Prostate gland (tissue), 2 donors: Measurements from ENCODE around the gene TMEM11. TPM values are rescaled to one million over a fixed set of nuclear protein-coding genes. Genes with fewer than 3 reads are reported as not detected.

Experiments
- DNase-seq: peaks from one replicate; pipeline ENCODE4 v3.0.0-alpha.2; 2019; ENCODE audit warnings: low spot score
- H3K27ac ChIP-seq, 2 donors: fragments of 200-600 bp; sonication (generic); 2 replicates each; pipeline ENCODE4 v1.5.1; 2017 to 2019
- H3K27me3 ChIP-seq: fragments of 200-600 bp; sonication (generic); replicated peaks from 2 replicates; pipeline ENCODE4 v1.5.1; 2019; ENCODE audit not compliant: insufficient read depth
- H3K36me3 ChIP-seq, 2 donors: fragments of 200-600 bp; sonication (generic); 1 replicate in 1 of 2; 2 replicates in 1 of 2; pipeline versions ENCODE4 v1.5.1 to v1.8.1; 2017 to 2019
- H3K4me1 ChIP-seq: fragments of 200-600 bp; sonication (generic); replicated peaks from 2 replicates; pipeline ENCODE4 v1.5.1; 2019
- H3K4me3 ChIP-seq, 2 donors: fragments of 200-600 bp; sonication (generic); 2 replicates each; pipeline ENCODE4 v1.5.1; 2017 to 2019
- H3K9me3 ChIP-seq: fragments of 200-600 bp; sonication (generic); 2 replicates; pipeline ENCODE4 v1.5.1; 2017
- CTCF ChIP-seq, 4 experiments: fragments of 200-600 bp in 2 of 4; fragments of 450-650 bp in 2 of 4; sonication (generic) in 2 of 4; IDR thresholded peaks; 1 replicate in 3 of 4; 2 replicates in 1 of 4; pipeline ENCODE4 v1.5.1; 2016 to 2019; ENCODE audit warnings: antibody characterized with exemption in 4 of 4, mild to moderate bottlenecking in 2 of 4, moderate library complexity in 2 of 4
- POLR2A ChIP-seq: fragments of 450-650 bp; IDR thresholded peaks from one replicate; pipeline ENCODE4 v1.6.1; 2016; ENCODE audit warnings: antibody characterized with exemption, mild to moderate bottlenecking
- POLR2AphosphoS5 ChIP-seq: sonication (generic); formaldehyde crosslinking; IDR thresholded peaks from one replicate; pipeline ENCODE4 v1.6.1; 2017; ENCODE audit warnings: antibody characterized with exemption
- WGBS: methylation state at CpG from one replicate; pipeline ENCODE4 v1.1.5; 2018; 5-methylcytosine and 5-hydroxymethylcytosine counted together
- intact Hi-C: fragments of 100-400 bp; cut with DNase I; formaldehyde crosslinking; loops from one replicate; pipeline ENCODE4 v1.14.2; 2022
- total RNA-seq, 2 donors: library from RNA; depleted of rRNA; stranded (reverse); fragments of >200 nt; gene quantifications; one replicate each; pipeline ENCODE4 v1.1.0, GENCODE V29; 2016

The TMEM11 gene
- total RNA-seq, 2 donors from 2014 or later: 33.1 to 44.1 TPM

- intact Hi-C loops: no loop called here
- peak; percentile 76 for TF ChIP-seq POLR2AphosphoS5
- no peak for TF ChIP-seq CTCF (IDR thresholded peaks at IDR 0.05)
- TF ChIP-seq POLR2A: peak; percentile 44
- 36% methylated on average over 15 of the region's 15 CpGs for WGBS
- DNase-seq: peak; percentile 82
- Histone ChIP-seq H3K27me3 (no peaks in the 10 kb centered on the region), H3K9me3 (no peaks in the 10 kb centered on the region), H3K4me1 (peaks cover 20% of the 10 kb centered on the region), H3K36me3 (peaks cover 0 to 5% of the 10 kb centered on the region in 2 donors), H3K4me3 (peak overlapping the region in 1 of 2 donors; percentile 11), H3K27ac (peak overlapping the region; percentile 16 to 61)
These were observed 13.2 kb downstream of the TMEM11 start for GRCh38 chr17:21200590-21201297.

- no peak overlapping the region for H3K4me3 ChIP-seq
These were observed 14.1 kb downstream of the TMEM11 start for GRCh38 chr17:21199856-21200255.

GRCh38 chr17:21199311-21199710, 14.7 kb downstream of the TMEM11 start:
- DNase-seq: no peak
- Histone ChIP-seq H3K9me3 (no peaks in the 10 kb centered on the region), H3K4me1 (peaks cover 20% of the 10 kb centered on the region), H3K4me3 (no peak overlapping the region), H3K27me3 (no peaks in the 10 kb centered on the region), H3K27ac (no peak overlapping the region), H3K36me3 (peaks cover 0 to 5% of the 10 kb centered on the region in 2 donors)
- 51% methylated on average over 9 of the region's 9 CpGs for WGBS
- intact Hi-C loops: no loop called here
- no peak for TF ChIP-seq CTCF (IDR thresholded peaks at IDR 0.05)
- no peak for TF ChIP-seq POLR2AphosphoS5
- TF ChIP-seq POLR2A: no peak

More at GRCh38 chr17:21199856-21200255, 14.1 kb downstream of the TMEM11 start:
- peaks cover 0 to 5% of the 10 kb centered on the region in 2 donors for H3K36me3 ChIP-seq
- H3K9me3 ChIP-seq: no peaks in the 10 kb centered on the region
- intact Hi-C loops: no loop called here
- 64% methylated on average over 10 of the region's 10 CpGs for WGBS
- TF ChIP-seq POLR2AphosphoS5 (no peak), POLR2A (no peak), CTCF (IDR thresholded peaks at IDR 0.05) (no peak)
- H3K4me1 ChIP-seq: peaks cover 20% of the 10 kb centered on the region
- H3K27me3 ChIP-seq: no peaks in the 10 kb centered on the region
- no peak for DNase-seq
- H3K27ac ChIP-seq: no peak overlapping the region

- Histone ChIP-seq H3K27me3 (no peaks in the 10 kb centered on the region), H3K4me1 (peaks cover 20% of the 10 kb centered on the region), H3K27ac (no peak overlapping the region), H3K36me3 (peaks cover 0 to 5% of the 10 kb centered on the region in 2 donors), H3K9me3 (no peaks in the 10 kb centered on the region), H3K4me3 (no peak overlapping the region)
- DNase-seq: no peak
- WGBS: 91% methylated on average over 20 of the region's 20 CpGs
- no peak for TF ChIP-seq CTCF (IDR thresholded peaks at IDR 0.05)
- TF ChIP-seq POLR2A: no peak
- no peak for TF ChIP-seq POLR2AphosphoS5
- intact Hi-C loops: no loop called here
These were observed 15.6 kb downstream of the TMEM11 start for GRCh38 chr17:21198411-21198810.

GRCh38 chr17:21196126-21196525, 17.8 kb downstream of the TMEM11 start:
- Histone ChIP-seq H3K4me3 (no peak overlapping the region), H3K9me3 (no peaks in the 10 kb centered on the region), H3K36me3 (peaks cover 0 to 5% of the 10 kb centered on the region in 2 donors), H3K27me3 (no peaks in the 10 kb centered on the region), H3K4me1 (peaks cover 16% of the 10 kb centered on the region), H3K27ac (no peak overlapping the region)
- DNase-seq: peak; percentile 34
- WGBS: 42% methylated on average over 5 of the region's 5 CpGs
- no peak for TF ChIP-seq POLR2A
- TF ChIP-seq CTCF (IDR thresholded peaks at IDR 0.05): no peak
- peak; percentile 36 for TF ChIP-seq POLR2AphosphoS5
- intact Hi-C loops: no loop called here
